Measurements from ENCODE around the gene RNASE2. TPM values are rescaled to one million over a fixed set of nuclear protein-coding genes. Genes with fewer than 3 reads are reported as not detected.
"Not testable (repeated sequence)": the region's sequence is repeated elsewhere in the genome, so short reads cannot be mapped to it uniquely, and the experiment has no call there.

RNASE2 gene
- total RNA-seq, 2 experiments from 2014 or later = not detected

- H3K27me3 Mint-ChIP-seq (ENCODE audit: low read depth) = peaks cover 23% of the 10 kb centered on the region
- H3K36me3 Mint-ChIP-seq (ENCODE audit: low read depth) = no peaks in the 10 kb centered on the region
- H3K9me3 Mint-ChIP-seq (ENCODE audit: insufficient read depth) = no peaks in the 10 kb centered on the region
- DNase-seq = no peak
- POLR2A ChIA-PET = no interaction called here
- peak overlapping the region; percentile 13 for H3K27ac Mint-ChIP-seq
- no peak overlapping the region for H3K4me3 Mint-ChIP-seq
- peaks cover 27% of the 10 kb centered on the region for H3K4me1 Mint-ChIP-seq (ENCODE audit: low read depth)
- ATAC-seq = no peak
- CTCF ChIA-PET = interaction anchor here (1.0 to 2.7 kb wide), 3 partner anchors 15 to 99 kb away, joined by 3 to 15 read pairs (median 4); no protein-coding TSS in a partner anchor
Observed at GRCh38 chr14:20956376-20956976, 1.2 kb downstream of the RNASE2 start.

- POLR2A ChIA-PET, ATAC-seq: not testable (repeated sequence)
Observed at GRCh38 chr14:20958946-20959345, 3.7 kb downstream of the RNASE2 start.

GRCh38 chr14:20969336-20969735 lies 14.0 kb downstream of the RNASE2 start:
- no peaks in the 10 kb centered on the region for H3K36me3 Mint-ChIP-seq (ENCODE audit: low read depth)
- DNase-seq = no peak
- peaks cover 14% of the 10 kb centered on the region for H3K4me1 Mint-ChIP-seq (ENCODE audit: low read depth)
- no peak for ATAC-seq
- no peaks in the 10 kb centered on the region for H3K9me3 Mint-ChIP-seq (ENCODE audit: insufficient read depth)
- POLR2A ChIA-PET = no interaction called here
- H3K27me3 Mint-ChIP-seq (ENCODE audit: low read depth) = peaks cover 55% of the 10 kb centered on the region
- CTCF ChIA-PET = interaction anchor here (2.8 to 5.9 kb wide), 4 partner anchors 9 to 111 kb away, joined by 14 to 79 read pairs (median 55); partner anchors contain the start of gene RNASE7
- H3K4me3 Mint-ChIP-seq = no peak overlapping the region
- no peak overlapping the region for H3K27ac Mint-ChIP-seq

More at GRCh38 chr14:20958946-20959345, 3.7 kb downstream of the RNASE2 start:
- H3K4me3 Mint-ChIP-seq; DNase-seq; H3K36me3 Mint-ChIP-seq (ENCODE audit: low read depth); H3K9me3 Mint-ChIP-seq (ENCODE audit: insufficient read depth); H3K27ac Mint-ChIP-seq: not testable (repeated sequence)
- H3K27me3 Mint-ChIP-seq (ENCODE audit: low read depth) = peaks cover 31% of the 10 kb centered on the region
- CTCF ChIA-PET = interaction anchor here (2.7 kb wide), 1 partner anchor 12 kb away, joined by 44 read pairs; no protein-coding TSS in a partner anchor
- peaks cover 31% of the 10 kb centered on the region for H3K4me1 Mint-ChIP-seq (ENCODE audit: low read depth)

GRCh38 chr14:20970647-20970982 lies 15.3 kb downstream of the RNASE2 start:
- Mint-ChIP-seq H3K27ac (no peak overlapping the region), H3K9me3 (ENCODE audit: insufficient read depth) (no peaks in the 10 kb centered on the region), H3K4me1 (ENCODE audit: low read depth) (peaks cover 14% of the 10 kb centered on the region), H3K36me3 (ENCODE audit: low read depth) (no peaks in the 10 kb centered on the region), H3K27me3 (ENCODE audit: low read depth) (peaks cover 49% of the 10 kb centered on the region), H3K4me3 (peak overlapping the region; percentile 86)
- ATAC-seq (peak; percentile 13), DNase-seq (no peak)
- ChIA-PET POLR2A (interaction anchor here (0.8 kb wide), 1 partner anchor 112 kb away, joined by 3 read pairs; no protein-coding TSS in a partner anchor), CTCF (interaction anchor here (0.7 to 5.9 kb wide), 52 partner anchors 8 to 509 kb away, joined by 3 to 79 read pairs (median 6); partner anchors contain the start of genes ARHGEF40, EDDM3A, PIP4P1 and RNASE4)

- Mint-ChIP-seq H3K4me3 (peak overlapping the region; percentile 86), H3K27ac (peak overlapping the region; percentile 56), H3K9me3 (ENCODE audit: insufficient read depth) (no peaks in the 10 kb centered on the region), H3K36me3 (ENCODE audit: low read depth) (no peaks in the 10 kb centered on the region), H3K27me3 (ENCODE audit: low read depth) (peaks cover 47% of the 10 kb centered on the region), H3K4me1 (ENCODE audit: low read depth) (peaks cover 14% of the 10 kb centered on the region)
- ATAC-seq = peak; percentile 91
- ChIA-PET CTCF (interaction anchor here (0.5 to 5.9 kb wide), 59 partner anchors 9 to 510 kb away, joined by 3 to 79 read pairs (median 5); partner anchors contain the start of genes ARHGEF40, EDDM3A, PIP4P1 and RNASE4), POLR2A (interaction anchor here (0.8 kb wide), 1 partner anchor 112 kb away, joined by 3 read pairs; no protein-coding TSS in a partner anchor)
- DNase-seq = peak; percentile 83
Observed at GRCh38 chr14:20970983-20971704, 15.9 kb downstream of the RNASE2 start.

- ATAC-seq = no peak
- H3K4me3 Mint-ChIP-seq = peak overlapping the region; percentile 86
Observed at GRCh38 chr14:20971705-20972021, 16.4 kb downstream of the RNASE2 start.

GRCh38 chr14:20973501-20973900 lies 18.2 kb downstream of the RNASE2 start:
- peaks cover 36% of the 10 kb centered on the region for H3K27me3 Mint-ChIP-seq (ENCODE audit: low read depth)
- POLR2A ChIA-PET = no interaction called here
- DNase-seq = no peak
- no peak overlapping the region for H3K27ac Mint-ChIP-seq
- no peaks in the 10 kb centered on the region for H3K9me3 Mint-ChIP-seq (ENCODE audit: insufficient read depth)
- H3K36me3 Mint-ChIP-seq (ENCODE audit: low read depth) = no peaks in the 10 kb centered on the region
- no peak overlapping the region for H3K4me3 Mint-ChIP-seq
- no peak for ATAC-seq
- H3K4me1 Mint-ChIP-seq (ENCODE audit: low read depth) = peaks cover 14% of the 10 kb centered on the region
- CTCF ChIA-PET = interaction anchor here (0.9 to 5.9 kb wide), 7 partner anchors 8 to 115 kb away, joined by 3 to 79 read pairs (median 10); no protein-coding TSS in a partner anchor

More at GRCh38 chr14:20971705-20972021, 16.4 kb downstream of the RNASE2 start:
- DNase-seq = no peak
- ChIA-PET CTCF (interaction anchor here (0.5 to 5.9 kb wide), 40 partner anchors 9 to 510 kb away, joined by 3 to 79 read pairs (median 8); partner anchors contain the start of genes ARHGEF40, PIP4P1, RNASE4 and RNASE6), POLR2A (no interaction called here)
- peaks cover 14% of the 10 kb centered on the region for H3K4me1 Mint-ChIP-seq (ENCODE audit: low read depth)
- H3K36me3 Mint-ChIP-seq (ENCODE audit: low read depth) = no peaks in the 10 kb centered on the region
- peaks cover 47% of the 10 kb centered on the region for H3K27me3 Mint-ChIP-seq (ENCODE audit: low read depth)
- H3K9me3 Mint-ChIP-seq (ENCODE audit: insufficient read depth) = no peaks in the 10 kb centered on the region
- no peak overlapping the region for H3K27ac Mint-ChIP-seq

- Mint-ChIP-seq H3K27me3 (ENCODE audit: low read depth) (peaks cover 32% of the 10 kb centered on the region), H3K9me3 (ENCODE audit: insufficient read depth) (no peaks in the 10 kb centered on the region), H3K4me1 (ENCODE audit: low read depth) (peaks cover 5% of the 10 kb centered on the region), H3K4me3 (no peak overlapping the region), H3K36me3 (ENCODE audit: low read depth) (no peaks in the 10 kb centered on the region), H3K27ac (no peak overlapping the region)
- CTCF ChIA-PET = no interaction called here
- POLR2A ChIA-PET = no interaction called here
- ATAC-seq (no peak), DNase-seq (no peak)
Observed at GRCh38 chr14:20976291-20976690, 21.0 kb downstream of the RNASE2 start.

GRCh38 chr14:20978687-20979086 lies 23.4 kb downstream of the RNASE2 start:
- ChIA-PET POLR2A (no interaction called here), CTCF (interaction anchor here (1.2 to 6.4 kb wide), 3 partner anchors 7 to 121 kb away, joined by 3 to 66 read pairs (median 3); no protein-coding TSS in a partner anchor)
- Mint-ChIP-seq H3K9me3 (ENCODE audit: insufficient read depth) (no peaks in the 10 kb centered on the region), H3K27me3 (ENCODE audit: low read depth) (peaks cover 17% of the 10 kb centered on the region), H3K27ac (no peak overlapping the region), H3K4me1 (ENCODE audit: low read depth) (no peaks in the 10 kb centered on the region), H3K4me3 (no peak overlapping the region), H3K36me3 (ENCODE audit: low read depth) (no peaks in the 10 kb centered on the region)
- ATAC-seq (no peak), DNase-seq (no peak)

- Mint-ChIP-seq H3K9me3 (ENCODE audit: insufficient read depth) (no peaks in the 10 kb centered on the region), H3K4me1 (ENCODE audit: low read depth) (peaks cover 4% of the 10 kb centered on the region), H3K4me3 (no peak overlapping the region), H3K27me3 (ENCODE audit: low read depth) (peaks cover 14% of the 10 kb centered on the region), H3K36me3 (ENCODE audit: low read depth) (no peaks in the 10 kb centered on the region), H3K27ac (no peak overlapping the region)
- POLR2A ChIA-PET = no interaction called here
- CTCF ChIA-PET = interaction anchor here (6.4 kb wide), 1 partner anchor 9 kb away, joined by 66 read pairs; no protein-coding TSS in a partner anchor
- DNase-seq (no peak), ATAC-seq (no peak)
Observed at GRCh38 chr14:20980906-20981305, 25.6 kb downstream of the RNASE2 start.

GRCh38 chr14:20982646-20983369 lies 27.5 kb downstream of the RNASE2 start:
- no peaks in the 10 kb centered on the region for H3K9me3 Mint-ChIP-seq (ENCODE audit: insufficient read depth)
- H3K4me3 Mint-ChIP-seq = no peak overlapping the region
- H3K27ac Mint-ChIP-seq = no peak overlapping the region
- DNase-seq (no peak), ATAC-seq (no peak)
- H3K27me3 Mint-ChIP-seq (ENCODE audit: low read depth) = peaks cover 10% of the 10 kb centered on the region
- H3K36me3 Mint-ChIP-seq (ENCODE audit: low read depth) = no peaks in the 10 kb centered on the region
- H3K4me1 Mint-ChIP-seq (ENCODE audit: low read depth) = peaks cover 6% of the 10 kb centered on the region
- CTCF ChIA-PET = interaction anchor here (1.3 to 6.4 kb wide), 4 partner anchors 11 to 125 kb away, joined by 4 to 66 read pairs (median 6); no protein-coding TSS in a partner anchor
- POLR2A ChIA-PET = no interaction called here

All from activated CD8-positive, alpha-beta T cell treated with anti-CD3 and anti-CD28 coated beads, Interleukin-2, amount 10 ng/mL, durations not matched to agents 7 days and 5 days (primary cell).